ENCODE data around the gene ATP8B4. TPM values are rescaled to one million over a fixed set of nuclear protein-coding genes. Genes with fewer than 3 reads are reported as not detected.
A peak's percentile ranks its signal among the peaks of the same experiment; 100 is the strongest.

The ATP8B4 gene
- 5.0 TPM for total RNA-seq

GRCh38 chr15:50119063-50120040 is at the start of gene ATP8B4:
TSS of gene ATP8B4 (minus strand) at chr15:50119233. CDS start at chr15:50106966, 12,267 bp downstream.

Small RNAs within 50 kb of the gene (small RNA-seq; reads per million reads assigned to genes)
- 0.37 reads per million, percentile 24 among the genes with 10 or more reads in this experiment for gene RNA5SP394 (ENCODE audit: low replicate concordance)

Other genes starting within 250 kb of the ATP8B4 start
- gene SLC27A2, start 63.0 kb upstream of the ATP8B4 start, total RNA-seq, result 1.3 TPM
- not detected for gene HDC, start 146.5 kb upstream of the ATP8B4 start, total RNA-seq
- 53.8 TPM for gene GABPB1, start 236.0 kb upstream of the ATP8B4 start, total RNA-seq